Measurements from ENCODE around the gene TEKT1.
"Not testable (repeated sequence)": the region's sequence is repeated elsewhere in the genome, so short reads cannot be mapped to it uniquely, and the experiment has no call there.

DNA sequence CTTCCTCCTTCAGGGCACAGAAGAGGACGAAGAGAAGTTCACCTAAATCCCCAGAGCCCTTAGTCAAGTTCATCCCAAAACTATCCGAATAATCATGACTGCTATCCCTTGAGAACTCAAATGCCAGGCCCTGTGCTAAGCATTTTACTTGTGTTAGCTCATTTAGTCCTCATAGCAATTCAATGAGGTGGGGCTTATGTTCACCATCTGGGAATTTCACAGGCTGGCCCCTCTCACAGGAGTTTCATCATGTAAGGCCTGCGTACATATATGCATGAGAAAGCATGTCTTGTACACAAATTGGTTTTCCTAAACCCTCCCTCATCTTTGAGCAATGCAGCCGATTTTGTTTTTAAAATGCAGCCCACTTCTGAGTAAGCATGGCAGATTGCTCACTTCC, 12.9 kb upstream of the TEKT1 start:
- TF ChIP-seq CTCF (conservative IDR thresholded peaks at IDR 0.05; ENCODE audit: low read length); EZH2phosphoT487 (IDR thresholded peaks at IDR 0.05; ENCODE audit: borderline replicate concordance, low read depth, low read length): not testable (repeated sequence)

All from OCI-LY7 (cell line).